CD4-positive, CD25-positive, alpha-beta regulatory T cell (primary cell): Measurements from ENCODE around the gene FN3KRP. TPM values are rescaled to one million over a fixed set of nuclear protein-coding genes. Genes with fewer than 3 reads are reported as not detected.

Source experiments
- ATAC-seq, 2 donors: fragments of 150-1000 bp; cut with Tn5 transposase; one replicate each; pipeline ENCODE4 v1.10.0; 2021; ENCODE audit warnings: low read depth in 2 of 2, moderate number of reproducible peaks in 2 of 2, moderate library complexity in 1 of 2
- DNase-seq, 3 donors: peaks; one replicate each; pipeline versions ENCODE4 v3.0.0 to v3.0.0-alpha.2; 2012 to 2022; ENCODE audit warnings: mixed read lengths in 1 of 3
- H3K27ac ChIP-seq: one replicate; pipeline ENCODE4 v1.7.0; 2013; ENCODE audit warnings: mild to moderate bottlenecking, low read length; ENCODE audit not compliant: insufficient read depth, poor library complexity, severe bottlenecking
- H3K27me3 ChIP-seq: one replicate; pipeline ENCODE4 v1.7.0; 2013; ENCODE audit warnings: low read length; ENCODE audit not compliant: control insufficient read depth, insufficient read depth
- H3K36me3 ChIP-seq: one replicate; pipeline ENCODE4 v1.7.0; 2013; ENCODE audit warnings: mild to moderate bottlenecking, low read length, moderate library complexity; ENCODE audit not compliant: control insufficient read depth, insufficient read depth
- H3K4me1 ChIP-seq: 2 replicates; pipeline ENCODE4 v1.7.0; 2013; ENCODE audit warnings: mild to moderate bottlenecking, low read length; ENCODE audit not compliant: insufficient read depth, control insufficient read depth, poor library complexity, severe bottlenecking
- H3K4me3 ChIP-seq: one replicate; pipeline ENCODE4 v1.7.0; 2013; ENCODE audit warnings: low read depth, mild to moderate bottlenecking, low read length, moderate library complexity
- H3K9me3 ChIP-seq, 2 experiments: 1 replicate in 1 of 2; 2 replicates in 1 of 2; pipeline ENCODE4 v1.7.0; 2013; ENCODE audit warnings: low read length in 2 of 2, mild to moderate bottlenecking in 1 of 2, moderate library complexity in 1 of 2; ENCODE audit not compliant: control insufficient read depth in 2 of 2
- H3K27ac Mint-ChIP-seq, 3 donors: one replicate each; pipeline ENCODE4 v1.8.0; 2020 to 2022; ENCODE audit warnings: mild to moderate bottlenecking in 3 of 3, mixed read lengths in 3 of 3, moderate library complexity in 2 of 3
- H3K27me3 Mint-ChIP-seq: one replicate; pipeline ENCODE4 v1.8.0; 2022; ENCODE audit warnings: mild to moderate bottlenecking, mixed read lengths
- H3K36me3 Mint-ChIP-seq: one replicate; pipeline ENCODE4 v1.8.0; 2020; ENCODE audit warnings: mixed read lengths
- H3K4me1 Mint-ChIP-seq, 4 donors: one replicate each; pipeline ENCODE4 v1.8.0; 2020 to 2022; ENCODE audit warnings: mixed read lengths in 4 of 4, mild to moderate bottlenecking in 1 of 4
- H3K4me3 Mint-ChIP-seq, 4 donors: one replicate each; pipeline ENCODE4 v1.8.0; 2020 to 2022; ENCODE audit warnings: mild to moderate bottlenecking in 4 of 4, mixed read lengths in 4 of 4, moderate library complexity in 3 of 4
- H3K9me3 Mint-ChIP-seq, 7 donors: one replicate each; pipeline ENCODE4 v1.8.0; 2020 to 2022; ENCODE audit warnings: mixed read lengths in 7 of 7, mild to moderate bottlenecking in 3 of 7, moderate library complexity in 2 of 7
- polyA plus RNA-seq, 4 donors: library from polyadenylated mRNA; unstranded; fragments of 300-500 nt; fragmentation: Illumina TruSeq; gene quantifications; one replicate each; pipeline ENCODE4 v1.2.3, GENCODE V29; 2021
- total RNA-seq: library from RNA; stranded (reverse); gene quantifications from one replicate; pipeline ENCODE4 v1.2.3, GENCODE V29; 2022

The FN3KRP gene
- total and polyA plus RNA-seq, 5 donors from 2014 or later = 25.3 to 36.7 (median 32.1) TPM

GRCh38 chr17:82704886-82705285 lies 11.6 kb upstream of the FN3KRP start:
- no peak for ATAC-seq
- no peak overlapping the region for H3K4me3 Mint-ChIP-seq
- H3K9me3 ChIP-seq = no peaks in the 10 kb centered on the region
- DNase-seq = no peak
- no peak overlapping the region for H3K27ac ChIP-seq
- H3K27me3 Mint-ChIP-seq = no peaks in the 10 kb centered on the region
- H3K36me3 ChIP-seq = no peaks in the 10 kb centered on the region
- H3K9me3 Mint-ChIP-seq = no peaks in the 10 kb centered on the region
- no peak overlapping the region for H3K4me3 ChIP-seq
- H3K4me1 Mint-ChIP-seq = peaks cover 0 to 4% (median 0%) of the 10 kb centered on the region in 4 donors
- H3K4me1 ChIP-seq = no peaks in the 10 kb centered on the region
- H3K27ac Mint-ChIP-seq = no peak overlapping the region
- H3K27me3 ChIP-seq = no peaks in the 10 kb centered on the region
- H3K36me3 Mint-ChIP-seq = no peaks in the 10 kb centered on the region

- Histone ChIP-seq H3K36me3 (no peaks in the 10 kb centered on the region), H3K4me3 (no peak overlapping the region), H3K4me1 (no peaks in the 10 kb centered on the region), H3K27ac (no peak overlapping the region), H3K9me3 (no peaks in the 10 kb centered on the region), H3K27me3 (no peaks in the 10 kb centered on the region)
- peaks cover 0 to 4% (median 0%) of the 10 kb centered on the region in 4 donors for H3K4me1 Mint-ChIP-seq
- H3K9me3 Mint-ChIP-seq = no peaks in the 10 kb centered on the region
- H3K27me3 Mint-ChIP-seq = no peaks in the 10 kb centered on the region
- no peak for ATAC-seq
- no peaks in the 10 kb centered on the region for H3K36me3 Mint-ChIP-seq
- H3K27ac Mint-ChIP-seq = no peak overlapping the region
- DNase-seq = no peak
- no peak overlapping the region for H3K4me3 Mint-ChIP-seq
Measured at GRCh38 chr17:82705756-82706155, 10.8 kb upstream of the FN3KRP start.

- no peaks in the 10 kb centered on the region for H3K27me3 ChIP-seq
- DNase-seq (no peak), ATAC-seq (no peak)
- no peak overlapping the region for H3K4me3 ChIP-seq
- peaks cover 0 to 5% (median under 1%) of the 10 kb centered on the region in 4 donors for H3K4me1 Mint-ChIP-seq
- H3K27ac ChIP-seq = no peak overlapping the region
- H3K36me3 ChIP-seq = no peaks in the 10 kb centered on the region
- H3K9me3 Mint-ChIP-seq = no peaks in the 10 kb centered on the region
- H3K27ac Mint-ChIP-seq = no peak overlapping the region
- no peaks in the 10 kb centered on the region for H3K9me3 ChIP-seq
- peaks cover 5% of the 10 kb centered on the region for H3K27me3 Mint-ChIP-seq
- H3K4me3 Mint-ChIP-seq = no peak overlapping the region
- no peaks in the 10 kb centered on the region for H3K36me3 Mint-ChIP-seq
- no peaks in the 10 kb centered on the region for H3K4me1 ChIP-seq
Measured at GRCh38 chr17:82709024-82709675, 7.4 kb upstream of the FN3KRP start.

- H3K36me3 Mint-ChIP-seq = no peaks in the 10 kb centered on the region
- Histone ChIP-seq H3K36me3 (no peaks in the 10 kb centered on the region), H3K27me3 (no peaks in the 10 kb centered on the region), H3K4me1 (no peaks in the 10 kb centered on the region), H3K27ac (no peak overlapping the region), H3K9me3 (no peaks in the 10 kb centered on the region), H3K4me3 (no peak overlapping the region)
- peak overlapping the region in 1 of 4 donors; percentile 32 for H3K4me3 Mint-ChIP-seq
- H3K27ac Mint-ChIP-seq = no peak overlapping the region
- peaks cover 5% of the 10 kb centered on the region for H3K27me3 Mint-ChIP-seq
- ATAC-seq (no peak), DNase-seq (no peak)
- H3K9me3 Mint-ChIP-seq = no peaks in the 10 kb centered on the region
- peaks cover 0 to 5% (median under 1%) of the 10 kb centered on the region in 4 donors for H3K4me1 Mint-ChIP-seq
Measured at GRCh38 chr17:82709676-82710498, 6.6 kb upstream of the FN3KRP start.

- Histone ChIP-seq H3K4me1 (peaks cover 2% of the 10 kb centered on the region), H3K4me3 (no peak overlapping the region), H3K9me3 (no peaks in the 10 kb centered on the region), H3K36me3 (no peaks in the 10 kb centered on the region), H3K27ac (no peak overlapping the region), H3K27me3 (no peaks in the 10 kb centered on the region)
- Mint-ChIP-seq H3K27me3 (peaks cover 5% of the 10 kb centered on the region), H3K4me1 (peaks cover 0 to 5% (median 2%) of the 10 kb centered on the region in 4 donors), H3K36me3 (no peaks in the 10 kb centered on the region), H3K27ac (no peak overlapping the region), H3K9me3 (no peaks in the 10 kb centered on the region), H3K4me3 (no peak overlapping the region)
- ATAC-seq = no peak
- no peak for DNase-seq
Measured at GRCh38 chr17:82710499-82711232, 5.8 kb upstream of the FN3KRP start.

- Histone ChIP-seq H3K4me3 (no peak overlapping the region), H3K4me1 (peaks cover 20% of the 10 kb centered on the region), H3K36me3 (no peaks in the 10 kb centered on the region), H3K27ac (no peak overlapping the region), H3K27me3 (no peaks in the 10 kb centered on the region), H3K9me3 (no peaks in the 10 kb centered on the region)
- Mint-ChIP-seq H3K4me3 (peak overlapping the region in 3 of 4 donors; percentile 17 to 78 (median 61)), H3K9me3 (no peaks in the 10 kb centered on the region), H3K4me1 (peaks cover 8 to 21% (median 12%) of the 10 kb centered on the region in 4 donors), H3K36me3 (peaks cover 7% of the 10 kb centered on the region), H3K27ac (peak overlapping the region in 1 of 3 donors; percentile 75), H3K27me3 (peaks cover 5% of the 10 kb centered on the region)
- ATAC-seq (no peak), DNase-seq (no peak)
Measured at GRCh38 chr17:82713071-82713723, 3.3 kb upstream of the FN3KRP start.

GRCh38 chr17:82718986-82719685 lies 2.6 kb downstream of the FN3KRP start:
- H3K4me3 Mint-ChIP-seq = peak overlapping the region in 3 of 4 donors; percentile 8 to 85 (median 15)

More at GRCh38 chr17:82718986-82719685, 2.6 kb downstream of the FN3KRP start:
- Mint-ChIP-seq H3K27me3 (no peaks in the 10 kb centered on the region), H3K4me1 (peaks cover 8 to 30% (median 11%) of the 10 kb centered on the region in 4 donors), H3K36me3 (peaks cover 19% of the 10 kb centered on the region), H3K27ac (no peak overlapping the region), H3K9me3 (no peaks in the 10 kb centered on the region)
- ATAC-seq = no peak
- Histone ChIP-seq H3K27me3 (no peaks in the 10 kb centered on the region), H3K36me3 (peaks cover 27% of the 10 kb centered on the region), H3K9me3 (no peaks in the 10 kb centered on the region), H3K4me1 (peaks cover 23% of the 10 kb centered on the region), H3K27ac (no peak overlapping the region), H3K4me3 (no peak overlapping the region)
- DNase-seq = no peak
